ENCODE measurements around the gene MSH2. TPM values are rescaled to one million over a fixed set of nuclear protein-coding genes. Genes with fewer than 3 reads are reported as not detected.
"Not testable (repeated sequence)": the region's sequence is repeated elsewhere in the genome, so short reads cannot be mapped to it uniquely, and the experiment has no call there.

The MSH2 gene
- total and polyA plus RNA-seq, 5 donors from 2014 or later, result 12.9 to 29.9 (median 29.0) TPM

DNA sequence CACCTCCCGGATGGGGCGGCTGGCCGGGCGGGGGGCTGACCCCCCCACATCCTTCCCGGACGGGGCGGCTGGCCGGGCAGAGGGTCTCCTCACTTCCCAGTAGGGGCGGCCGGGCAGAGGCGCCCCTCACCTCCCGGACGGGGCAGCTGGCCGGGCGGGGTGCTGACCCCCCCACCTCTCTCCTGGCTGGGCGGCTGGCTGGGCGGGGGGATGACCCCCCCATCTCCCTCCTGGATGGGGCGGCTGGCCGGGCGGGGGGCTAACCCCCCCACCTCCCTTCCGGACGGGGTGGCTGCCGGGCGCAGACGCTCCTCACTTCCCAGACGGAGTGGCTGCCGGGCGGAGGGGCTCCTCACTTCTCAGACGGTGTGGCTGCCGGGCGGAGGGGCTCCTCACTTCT, 30.5 kb downstream of the MSH2 start:
- not testable (repeated sequence) for H3K4me1 Mint-ChIP-seq; H3K4me3 Mint-ChIP-seq; H3K27ac Mint-ChIP-seq; H3K27ac ChIP-seq (ENCODE audit: insufficient read depth, low read length, poor library complexity, severe bottlenecking); H3K9me3 Mint-ChIP-seq; DNase-seq; H3K27me3 ChIP-seq (ENCODE audit: control insufficient read depth, insufficient read depth, low read length); H3K4me3 ChIP-seq (ENCODE audit: low read depth, low read length); H3K27me3 Mint-ChIP-seq; H3K9me3 ChIP-seq (ENCODE audit: control insufficient read depth in 2 of 2, low read length in 2 of 2); ATAC-seq (ENCODE audit: low read depth in 2 of 2); H3K4me1 ChIP-seq (ENCODE audit: control insufficient read depth, insufficient read depth, low read length, poor library complexity, severe bottlenecking)
- peaks cover 44% of the 10 kb centered on the region for H3K36me3 Mint-ChIP-seq
- H3K36me3 ChIP-seq (ENCODE audit: control insufficient read depth, insufficient read depth, low read length), result peaks cover 27% of the 10 kb centered on the region

DNA sequence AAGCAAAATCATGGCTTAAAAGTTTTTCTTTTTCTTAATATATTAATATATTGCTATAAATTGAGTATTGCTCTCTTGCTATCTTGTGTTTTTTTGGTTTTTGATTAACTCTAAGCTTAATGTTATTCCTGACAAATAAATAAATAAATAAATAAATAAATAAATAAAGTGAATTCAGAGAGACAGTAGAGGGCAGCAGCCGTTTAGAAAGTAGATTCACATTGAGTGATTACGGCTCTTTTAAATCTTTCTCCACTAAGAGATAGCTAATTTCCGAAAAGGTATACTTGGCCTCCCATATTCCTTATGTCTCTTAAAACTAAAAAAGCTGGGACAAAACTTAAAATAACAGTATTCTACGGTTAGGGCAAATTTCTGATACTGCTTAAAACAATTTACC, 34.3 kb downstream of the MSH2 start:
- peaks cover 15% of the 10 kb centered on the region for H3K36me3 ChIP-seq (ENCODE audit: control insufficient read depth, insufficient read depth, low read length)
- no peaks in the 10 kb centered on the region for H3K27me3 ChIP-seq (ENCODE audit: control insufficient read depth, insufficient read depth, low read length)
- no peak for ATAC-seq (ENCODE audit: low read depth in 2 of 2)
- H3K4me1 ChIP-seq (ENCODE audit: control insufficient read depth, insufficient read depth, low read length, poor library complexity, severe bottlenecking), result no peaks in the 10 kb centered on the region
- Mint-ChIP-seq H3K27ac (no peak overlapping the region), H3K4me3 (no peak overlapping the region), H3K27me3 (no peaks in the 10 kb centered on the region), H3K36me3 (peaks cover 29% of the 10 kb centered on the region), H3K9me3 (no peaks in the 10 kb centered on the region), H3K4me1 (peaks cover 0 to 8% (median 3%) of the 10 kb centered on the region in 4 donors)
- no peak overlapping the region for H3K4me3 ChIP-seq (ENCODE audit: low read depth, low read length)
- no peaks in the 10 kb centered on the region for H3K9me3 ChIP-seq (ENCODE audit: control insufficient read depth in 2 of 2, low read length in 2 of 2)
- DNase-seq, result peak in 1 of 3 donors; percentile 3
- no peak overlapping the region for H3K27ac ChIP-seq (ENCODE audit: insufficient read depth, low read length, poor library complexity, severe bottlenecking)

DNA sequence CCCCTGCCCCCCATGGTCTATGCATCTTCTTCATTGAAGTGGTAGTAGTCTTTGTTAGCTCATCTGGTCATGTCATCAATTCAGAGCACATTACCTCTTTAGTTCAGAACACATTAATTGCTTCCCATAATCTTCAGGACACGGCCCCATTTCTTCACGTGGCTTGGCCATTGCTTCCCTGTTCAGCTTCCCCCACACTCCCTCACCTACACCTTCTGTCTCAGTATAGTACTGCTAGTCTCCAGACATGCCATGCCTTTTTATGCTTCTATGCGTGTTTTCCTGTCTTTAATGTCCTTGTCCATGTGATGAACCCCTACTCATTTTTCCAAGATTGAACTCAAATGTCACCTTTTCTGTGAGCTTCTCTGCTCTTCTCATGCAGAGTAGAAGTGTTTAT, 35.1 kb downstream of the MSH2 start:
- peak overlapping the region in 1 of 3 donors; percentile 52 for H3K27ac Mint-ChIP-seq
- H3K4me3 Mint-ChIP-seq, result no peak overlapping the region
- peaks cover 0 to 13% (median 5%) of the 10 kb centered on the region in 4 donors for H3K4me1 Mint-ChIP-seq
- no peaks in the 10 kb centered on the region for H3K9me3 ChIP-seq (ENCODE audit: control insufficient read depth in 2 of 2, low read length in 2 of 2)
- no peak overlapping the region for H3K27ac ChIP-seq (ENCODE audit: insufficient read depth, low read length, poor library complexity, severe bottlenecking)
- H3K9me3 Mint-ChIP-seq, result no peaks in the 10 kb centered on the region
- H3K4me3 ChIP-seq (ENCODE audit: low read depth, low read length), result no peak overlapping the region
- no peaks in the 10 kb centered on the region for H3K27me3 ChIP-seq (ENCODE audit: control insufficient read depth, insufficient read depth, low read length)
- H3K36me3 ChIP-seq (ENCODE audit: control insufficient read depth, insufficient read depth, low read length), result peaks cover 15% of the 10 kb centered on the region
- ATAC-seq (ENCODE audit: low read depth in 2 of 2), result no peak
- peaks cover 30% of the 10 kb centered on the region for H3K36me3 Mint-ChIP-seq
- no peaks in the 10 kb centered on the region for H3K4me1 ChIP-seq (ENCODE audit: control insufficient read depth, insufficient read depth, low read length, poor library complexity, severe bottlenecking)
- no peaks in the 10 kb centered on the region for H3K27me3 Mint-ChIP-seq
- no peak for DNase-seq

DNA sequence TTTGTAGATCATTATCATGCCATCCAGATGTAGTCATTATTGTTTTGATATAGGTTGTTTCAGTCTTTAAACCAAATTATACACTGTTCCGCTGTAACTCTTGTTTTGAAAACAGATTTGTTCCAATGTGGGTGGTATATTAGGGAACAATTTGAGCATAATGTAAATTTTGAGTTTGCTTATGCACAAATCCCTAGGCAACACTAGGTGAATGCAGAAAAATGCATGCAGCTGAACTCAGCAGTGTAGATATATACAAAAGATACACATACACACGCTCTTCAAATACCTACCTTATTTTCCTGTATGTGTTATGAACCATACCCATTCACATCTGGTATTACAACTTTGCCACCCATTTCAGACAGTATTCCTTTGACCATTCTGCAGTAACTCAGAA, 35.8 kb downstream of the MSH2 start:
- H3K4me3 ChIP-seq (ENCODE audit: low read depth, low read length), result no peak overlapping the region
- H3K4me3 Mint-ChIP-seq, result no peak overlapping the region
- no peaks in the 10 kb centered on the region for H3K27me3 Mint-ChIP-seq
- H3K27ac ChIP-seq (ENCODE audit: insufficient read depth, low read length, poor library complexity, severe bottlenecking), result no peak overlapping the region
- H3K9me3 Mint-ChIP-seq, result no peaks in the 10 kb centered on the region
- peaks cover 18% of the 10 kb centered on the region for H3K36me3 ChIP-seq (ENCODE audit: control insufficient read depth, insufficient read depth, low read length)
- H3K36me3 Mint-ChIP-seq, result peaks cover 30% of the 10 kb centered on the region
- no peak overlapping the region for H3K27ac Mint-ChIP-seq
- H3K9me3 ChIP-seq (ENCODE audit: control insufficient read depth in 2 of 2, low read length in 2 of 2), result no peaks in the 10 kb centered on the region
- no peak for DNase-seq
- H3K4me1 ChIP-seq (ENCODE audit: control insufficient read depth, insufficient read depth, low read length, poor library complexity, severe bottlenecking), result no peaks in the 10 kb centered on the region
- ATAC-seq (ENCODE audit: low read depth in 2 of 2), result no peak
- H3K27me3 ChIP-seq (ENCODE audit: control insufficient read depth, insufficient read depth, low read length), result no peaks in the 10 kb centered on the region
- peaks cover 0 to 16% (median 6%) of the 10 kb centered on the region in 4 donors for H3K4me1 Mint-ChIP-seq

DNA sequence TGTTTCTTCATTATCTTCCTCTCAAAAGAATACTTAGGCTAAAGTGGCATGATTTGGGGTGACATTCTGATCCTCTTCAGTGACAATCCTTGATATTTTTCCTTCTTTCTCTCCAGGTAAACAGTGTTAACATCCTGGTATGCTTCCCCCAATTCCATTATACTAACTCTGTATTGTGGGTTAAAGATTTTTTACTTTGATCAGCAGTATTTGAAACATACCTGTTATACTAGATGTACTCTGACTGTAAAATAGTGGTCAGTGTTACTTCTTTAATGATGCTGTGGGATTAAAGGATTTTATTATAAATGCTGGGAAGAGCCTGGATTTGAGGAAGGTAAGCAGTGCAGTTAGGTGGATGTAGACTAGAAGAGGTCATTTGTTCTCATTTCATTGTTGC, 48.8 kb downstream of the MSH2 start:
- Histone ChIP-seq H3K27ac (ENCODE audit: insufficient read depth, low read length, poor library complexity, severe bottlenecking) (no peak overlapping the region), H3K4me1 (ENCODE audit: control insufficient read depth, insufficient read depth, low read length, poor library complexity, severe bottlenecking) (no peaks in the 10 kb centered on the region), H3K27me3 (ENCODE audit: control insufficient read depth, insufficient read depth, low read length) (no peaks in the 10 kb centered on the region), H3K9me3 (ENCODE audit: control insufficient read depth in 2 of 2, low read length in 2 of 2) (no peaks in the 10 kb centered on the region), H3K4me3 (ENCODE audit: low read depth, low read length) (no peak overlapping the region), H3K36me3 (ENCODE audit: control insufficient read depth, insufficient read depth, low read length) (peaks cover 12% of the 10 kb centered on the region)
- Mint-ChIP-seq H3K4me3 (no peak overlapping the region), H3K36me3 (peaks cover 37% of the 10 kb centered on the region), H3K27ac (no peak overlapping the region), H3K4me1 (peaks cover 0 to 16% (median 5%) of the 10 kb centered on the region in 4 donors), H3K27me3 (no peaks in the 10 kb centered on the region), H3K9me3 (peaks cover 0 to 2% (median 0%) of the 10 kb centered on the region in 7 donors)
- ATAC-seq (ENCODE audit: low read depth in 2 of 2), result no peak
- no peak for DNase-seq

DNA sequence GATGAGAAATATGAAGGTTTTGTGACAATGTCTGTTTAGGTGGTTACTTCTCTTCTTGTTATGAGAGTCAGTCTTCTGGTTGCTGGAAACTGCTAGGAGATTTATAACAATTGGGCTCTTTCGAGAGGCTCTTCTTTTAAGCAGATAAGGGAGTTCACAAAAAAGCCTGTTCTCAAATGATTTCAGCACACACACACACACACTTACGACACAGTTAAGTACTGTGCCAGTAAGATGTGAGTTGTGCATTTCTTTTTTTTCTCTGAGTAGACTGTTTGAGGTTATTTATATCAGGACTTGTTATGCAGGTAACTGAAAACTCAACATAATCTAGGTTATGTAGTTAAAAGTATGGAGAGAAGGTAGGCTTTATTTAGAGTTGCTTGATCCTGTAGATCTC, 49.8 kb downstream of the MSH2 start:
- Mint-ChIP-seq H3K4me3 (no peak overlapping the region), H3K27me3 (no peaks in the 10 kb centered on the region), H3K9me3 (peaks cover 0 to 2% (median 0%) of the 10 kb centered on the region in 7 donors), H3K36me3 (peaks cover 41% of the 10 kb centered on the region), H3K27ac (peak overlapping the region in 1 of 3 donors; percentile 49), H3K4me1 (peaks cover 3 to 16% (median 10%) of the 10 kb centered on the region in 4 donors)
- Histone ChIP-seq H3K4me1 (ENCODE audit: control insufficient read depth, insufficient read depth, low read length, poor library complexity, severe bottlenecking) (no peaks in the 10 kb centered on the region), H3K36me3 (ENCODE audit: control insufficient read depth, insufficient read depth, low read length) (peaks cover 12% of the 10 kb centered on the region), H3K27ac (ENCODE audit: insufficient read depth, low read length, poor library complexity, severe bottlenecking) (no peak overlapping the region), H3K9me3 (ENCODE audit: control insufficient read depth in 2 of 2, low read length in 2 of 2) (no peaks in the 10 kb centered on the region), H3K4me3 (ENCODE audit: low read depth, low read length) (no peak overlapping the region), H3K27me3 (ENCODE audit: control insufficient read depth, insufficient read depth, low read length) (no peaks in the 10 kb centered on the region)
- no peak for ATAC-seq (ENCODE audit: low read depth in 2 of 2)
- no peak for DNase-seq

DNA sequence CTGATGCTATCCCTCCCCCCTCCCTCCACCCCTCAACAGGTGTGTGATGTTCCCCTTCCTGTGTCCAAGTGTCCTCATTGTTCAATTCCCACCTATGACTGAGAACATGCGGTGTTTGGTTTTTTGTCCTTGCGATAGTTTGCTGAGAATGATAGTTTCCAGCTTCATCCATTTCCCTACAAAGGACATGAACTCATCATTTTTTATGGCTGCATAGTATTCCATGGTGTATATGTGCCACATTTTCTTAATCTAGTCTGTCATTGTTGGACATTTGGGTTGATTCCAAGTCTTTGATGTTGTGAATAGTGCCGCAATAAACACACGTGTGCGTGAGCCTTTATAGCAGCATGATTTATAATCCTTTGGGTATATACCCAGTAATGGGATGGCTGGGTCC, 51.9 kb downstream of the MSH2 start:
- H3K9me3 Mint-ChIP-seq; DNase-seq; H3K27ac ChIP-seq (ENCODE audit: insufficient read depth, low read length, poor library complexity, severe bottlenecking); H3K27me3 Mint-ChIP-seq; ATAC-seq (ENCODE audit: low read depth in 2 of 2); H3K4me3 ChIP-seq (ENCODE audit: low read depth, low read length); H3K36me3 ChIP-seq (ENCODE audit: control insufficient read depth, insufficient read depth, low read length); H3K27me3 ChIP-seq (ENCODE audit: control insufficient read depth, insufficient read depth, low read length); H3K4me1 ChIP-seq (ENCODE audit: control insufficient read depth, insufficient read depth, low read length, poor library complexity, severe bottlenecking); H3K9me3 ChIP-seq (ENCODE audit: control insufficient read depth in 2 of 2, low read length in 2 of 2); H3K27ac Mint-ChIP-seq; H3K4me3 Mint-ChIP-seq: not testable (repeated sequence)
- Mint-ChIP-seq H3K4me1 (peaks cover 14 to 28% (median 19%) of the 10 kb centered on the region in 4 donors), H3K36me3 (peaks cover 43% of the 10 kb centered on the region)

DNA sequence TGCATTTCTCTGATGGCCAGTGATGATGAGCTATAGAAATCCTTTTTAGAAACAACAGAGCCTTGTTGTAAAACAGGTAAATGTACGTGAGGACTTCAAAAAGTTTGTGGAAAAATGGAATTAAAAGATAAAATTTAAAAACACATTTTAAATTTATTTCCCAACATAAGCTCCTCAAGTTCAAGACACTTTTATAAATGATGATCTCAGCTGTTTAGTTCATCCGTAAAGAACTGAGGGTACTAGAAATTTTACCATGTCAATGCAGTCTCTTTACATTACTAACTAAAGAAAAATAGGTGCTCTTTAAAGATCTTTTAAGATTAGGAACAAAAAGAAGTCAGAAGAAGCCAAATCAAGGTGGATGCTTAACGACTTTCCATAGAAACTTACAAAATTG, 52.5 kb downstream of the MSH2 start:
- no peak overlapping the region for H3K4me3 Mint-ChIP-seq
- no peaks in the 10 kb centered on the region for H3K4me1 ChIP-seq (ENCODE audit: control insufficient read depth, insufficient read depth, low read length, poor library complexity, severe bottlenecking)
- peaks cover 15 to 28% (median 21%) of the 10 kb centered on the region in 4 donors for H3K4me1 Mint-ChIP-seq
- no peak overlapping the region for H3K27ac Mint-ChIP-seq
- peaks cover 0 to 2% (median 0%) of the 10 kb centered on the region in 7 donors for H3K9me3 Mint-ChIP-seq
- no peaks in the 10 kb centered on the region for H3K27me3 ChIP-seq (ENCODE audit: control insufficient read depth, insufficient read depth, low read length)
- no peaks in the 10 kb centered on the region for H3K27me3 Mint-ChIP-seq
- H3K36me3 ChIP-seq (ENCODE audit: control insufficient read depth, insufficient read depth, low read length), result peaks cover 6% of the 10 kb centered on the region
- no peaks in the 10 kb centered on the region for H3K9me3 ChIP-seq (ENCODE audit: control insufficient read depth in 2 of 2, low read length in 2 of 2)
- no peak overlapping the region for H3K27ac ChIP-seq (ENCODE audit: insufficient read depth, low read length, poor library complexity, severe bottlenecking)
- H3K36me3 Mint-ChIP-seq, result peaks cover 49% of the 10 kb centered on the region
- ATAC-seq (ENCODE audit: low read depth in 2 of 2) (no peak), DNase-seq (no peak)
- H3K4me3 ChIP-seq (ENCODE audit: low read depth, low read length), result no peak overlapping the region

All from CD4-positive, CD25-positive, alpha-beta regulatory T cell (primary cell).